A673 (cell line): ENCODE results near the gene TSPAN4. TPM values are rescaled to one million over a fixed set of nuclear protein-coding genes. Genes with fewer than 3 reads are reported as not detected.

Experiments
- BruUV-seq: library from RNA; stranded (reverse); fragments of 400-500 nt; replicated peaks from 2 replicates; lab custom pipeline; 2021; lab: Mats Ljungman, UMichigan
- CTCF ChIA-PET: fragments of 300-600 bp; sonication (Branson Sonifier 250); formaldehyde crosslinking; loops from one replicate; lab custom pipeline; 2022; ENCODE audit warnings: antibody characterized with exemption; lab: Charles Lee
- POLR2A ChIA-PET: fragments of 300-600 bp; sonication (Branson Sonifier 250); formaldehyde crosslinking; loops from one replicate; lab custom pipeline; 2022; ENCODE audit warnings: antibody characterized with exemption; ENCODE audit not compliant: low non-redundant PET; lab: Charles Lee
- DNase-seq: peaks from one replicate; pipeline ENCODE4 v3.0.0-alpha.2; 2015; ENCODE audit warnings: low spot score
- H3K27ac ChIP-seq: fragments of 200-600 bp; sonication (generic); 2 replicates; pipeline ENCODE4 v1.5.1; 2016; ENCODE audit warnings: mixed run types, low read depth, mild to moderate bottlenecking, mixed read lengths, antibody characterized with exemption, low read length; ENCODE audit not compliant: poor library complexity, severe bottlenecking
- H3K27me3 ChIP-seq: fragments of 200-600 bp; sonication (generic); replicated peaks from 2 replicates; pipeline ENCODE4 v1.6.1; 2017; ENCODE audit warnings: mixed run types, low read depth, mild to moderate bottlenecking, mixed read lengths, antibody characterized with exemption, low read length; ENCODE audit not compliant: insufficient read depth, poor library complexity
- H3K36me3 ChIP-seq: fragments of 200-600 bp; sonication (generic); 2 replicates; pipeline ENCODE4 v1.6.1; 2016; ENCODE audit warnings: mixed run types, mild to moderate bottlenecking, mixed read lengths, antibody characterized with exemption, low read length; ENCODE audit not compliant: insufficient read depth, poor library complexity, severe bottlenecking
- H3K4me1 ChIP-seq: fragments of 200-600 bp; sonication (generic); 2 replicates; pipeline ENCODE4 v1.6.1; 2017; ENCODE audit warnings: mixed run types, mild to moderate bottlenecking, mixed read lengths, antibody characterized with exemption, low read length; ENCODE audit not compliant: insufficient read depth, poor library complexity, severe bottlenecking
- H3K4me3 ChIP-seq: fragments of 200-600 bp; sonication (generic); 2 replicates; pipeline ENCODE4 v1.5.1; 2016; ENCODE audit warnings: low read depth, mixed run types, mild to moderate bottlenecking, mixed read lengths, low read length; ENCODE audit not compliant: poor library complexity, severe bottlenecking
- H3K9me3 ChIP-seq: fragments of 200-600 bp; sonication (generic); 2 replicates; pipeline ENCODE4 v1.6.1; 2016; ENCODE audit warnings: mixed run types, low read depth, mild to moderate bottlenecking, mixed read lengths, antibody characterized with exemption, low read length; ENCODE audit not compliant: poor library complexity, severe bottlenecking
- CTCF ChIP-seq: fragments of 300-800, 200-600 bp; sonication (generic); conservative IDR thresholded peaks from 2 replicates; pipeline ENCODE4 v1.5.1; 2017; ENCODE audit warnings: low read depth, mild to moderate bottlenecking, antibody characterized with exemption, low read length, moderate library complexity, mixed read lengths
- EZH2 ChIP-seq: fragments of 200-600 bp; sonication (generic); IDR thresholded peaks from 2 replicates; pipeline ENCODE4 v1.6.1; 2017; ENCODE audit warnings: borderline replicate concordance, low read depth, mild to moderate bottlenecking, mixed read lengths, antibody characterized with exemption, low read length; ENCODE audit not compliant: poor library complexity, severe bottlenecking
- intact Hi-C: fragments of 100-400 bp; cut with micrococcal nuclease; formaldehyde crosslinking; loops from one replicate; pipeline ENCODE4 v1.10.0; 2022; ENCODE audit not compliant: unreplicated experiment
- total RNA-seq: library from RNA; stranded (reverse); gene quantifications from 2 replicates; pipeline ENCODE4 v1.2.3, GENCODE V29; 2021

TSPAN4 gene
- total RNA-seq, 1 experiment from 2014 or later = 17.5 TPM

DNA sequence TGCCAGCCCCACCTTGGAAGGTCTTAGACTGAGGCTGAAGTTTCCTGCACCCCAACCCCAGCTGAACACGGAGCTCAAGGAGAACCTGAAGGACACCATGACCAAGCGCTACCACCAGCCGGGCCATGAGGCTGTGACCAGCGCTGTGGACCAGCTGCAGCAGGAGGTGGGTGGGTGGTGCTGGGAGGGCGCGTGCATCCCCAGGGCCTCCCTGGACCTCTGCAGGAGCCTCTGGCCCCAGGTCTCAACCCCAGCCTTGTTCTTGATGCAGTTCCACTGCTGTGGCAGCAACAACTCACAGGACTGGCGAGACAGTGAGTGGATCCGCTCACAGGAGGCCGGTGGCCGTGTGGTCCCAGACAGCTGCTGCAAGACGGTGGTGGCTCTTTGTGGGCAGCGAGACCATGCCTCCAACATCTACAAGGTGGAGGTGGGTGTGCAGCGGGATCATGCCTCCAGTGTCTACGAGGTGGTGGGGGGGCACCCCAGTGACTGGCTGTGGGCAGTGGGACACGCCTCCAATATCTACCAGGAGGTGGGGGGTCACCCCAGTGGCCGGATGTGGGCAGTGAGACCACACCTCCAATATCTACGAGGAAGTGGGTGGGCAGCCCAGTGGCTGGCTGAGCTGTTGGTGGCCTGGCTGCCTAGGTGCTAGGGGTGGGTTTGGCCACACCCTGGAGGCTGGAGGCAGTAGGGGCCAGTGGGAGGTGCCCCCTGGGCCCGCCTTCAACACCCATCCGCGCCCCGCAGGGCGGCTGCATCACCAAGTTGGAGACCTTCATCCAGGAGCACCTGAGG, 5.3 kb upstream of the TSPAN4 start:
- no peak for DNase-seq
- Histone ChIP-seq H3K4me1 (peaks cover 1% of the 10 kb centered on the region), H3K36me3 (peaks cover 28% of the 10 kb centered on the region), H3K4me3 (no peak overlapping the region), H3K27me3 (no peaks in the 10 kb centered on the region), H3K27ac (no peak overlapping the region), H3K9me3 (no peaks in the 10 kb centered on the region)
- TF ChIP-seq CTCF = no peak
- no peak for TF ChIP-seq EZH2
- intact Hi-C loops = no loop called here
- ChIA-PET POLR2A (no interaction called here), CTCF (no interaction called here)
- BruUV-seq = no TSS peak

DNA sequence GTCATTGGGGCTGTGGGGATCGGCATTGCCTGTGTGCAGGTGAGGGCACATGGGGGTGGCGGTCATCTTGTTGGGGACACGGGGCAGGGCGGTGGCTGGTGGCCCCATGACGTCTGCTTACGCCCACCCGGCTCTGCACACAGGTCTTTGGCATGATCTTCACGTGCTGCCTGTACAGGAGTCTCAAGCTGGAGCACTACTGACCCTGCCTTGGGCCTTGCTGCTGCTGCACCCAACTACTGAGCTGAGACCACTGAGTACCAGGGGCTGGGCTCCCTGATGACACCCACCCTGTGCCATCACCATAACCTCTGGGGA, 4.7 kb upstream of the TSPAN4 start:
- Histone ChIP-seq H3K36me3 (peaks cover 28% of the 10 kb centered on the region), H3K9me3 (no peaks in the 10 kb centered on the region), H3K4me3 (no peak overlapping the region), H3K27me3 (no peaks in the 10 kb centered on the region), H3K4me1 (no peaks in the 10 kb centered on the region), H3K27ac (no peak overlapping the region)
- BruUV-seq = no TSS peak
- intact Hi-C loops = no loop called here
- TF ChIP-seq EZH2 (no peak), CTCF (no peak)
- ChIA-PET POLR2A (no interaction called here), CTCF (no interaction called here)
- no peak for DNase-seq

- ChIA-PET POLR2A (interaction anchor here (0.7 kb wide), 1 partner anchor 10 kb away, joined by 3 read pairs; no protein-coding TSS in a partner anchor), CTCF (no interaction called here)
- no peak overlapping the region for H3K27ac ChIP-seq
- H3K4me3 ChIP-seq = no peak overlapping the region
- no peaks in the 10 kb centered on the region for H3K9me3 ChIP-seq
- H3K4me1 ChIP-seq = peaks cover under 1% of the 10 kb centered on the region
- DNase-seq = no peak
- peaks cover 28% of the 10 kb centered on the region for H3K36me3 ChIP-seq
- BruUV-seq = no TSS peak
- no peaks in the 10 kb centered on the region for H3K27me3 ChIP-seq
- no peak for TF ChIP-seq CTCF
- TF ChIP-seq EZH2 = no peak
- intact Hi-C loops = no loop called here
These were observed 4.0 kb upstream of the TSPAN4 start for GRCh38 chr11:838441-839279.
